Measurements from ENCODE around the gene NCOA5.

The NCOA5 gene

DNA sequence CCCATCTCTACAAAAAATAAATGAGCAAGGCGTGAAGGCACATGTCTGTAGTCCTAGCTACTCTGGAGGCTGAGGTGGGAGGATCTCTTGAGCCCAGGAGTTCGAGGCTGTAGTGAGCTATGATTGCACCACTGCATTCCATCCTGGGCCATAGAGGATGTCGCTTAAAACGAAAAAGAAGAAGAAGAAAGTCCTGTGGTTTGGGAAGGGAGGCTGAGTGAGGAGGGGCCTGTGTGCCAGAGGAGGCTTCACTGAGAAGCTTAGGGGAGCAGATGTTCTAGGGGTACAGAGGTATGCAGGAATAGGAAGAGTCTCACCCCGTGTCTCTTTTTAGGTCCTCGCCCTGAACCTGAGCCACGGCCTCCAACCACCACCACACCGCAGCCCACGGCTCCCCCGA lies 76.8 kb downstream of the NCOA5 start:
- Histone ChIP-seq H3K27me3 (ENCODE audit: insufficient read depth, low read length) (peaks cover 19% of the 10 kb centered on the region; the same call in 1 of the 2 replicates), H3K4me3 (ENCODE audit: low read length) (no peak overlapping the region), H3K9me3 (ENCODE audit: insufficient read depth, low read depth, low read length) (0 out of 2 replicates have a peak, but pooled peaks cover 2% of the 10 kb centered on the region), H3K27ac (ENCODE audit: low read depth, low read length) (no peak overlapping the region), H3K36me3 (ENCODE audit: insufficient read depth, low read length) (no peaks in the 10 kb centered on the region), H3K9ac (ENCODE audit: low read depth, low read length) (no peak overlapping the region), H3K4me1 (ENCODE audit: insufficient read depth, low read length) (peaks cover 11% of the 10 kb centered on the region)
- WGBS: 87% methylated on average over 10 of the region's 10 CpGs

DNA sequence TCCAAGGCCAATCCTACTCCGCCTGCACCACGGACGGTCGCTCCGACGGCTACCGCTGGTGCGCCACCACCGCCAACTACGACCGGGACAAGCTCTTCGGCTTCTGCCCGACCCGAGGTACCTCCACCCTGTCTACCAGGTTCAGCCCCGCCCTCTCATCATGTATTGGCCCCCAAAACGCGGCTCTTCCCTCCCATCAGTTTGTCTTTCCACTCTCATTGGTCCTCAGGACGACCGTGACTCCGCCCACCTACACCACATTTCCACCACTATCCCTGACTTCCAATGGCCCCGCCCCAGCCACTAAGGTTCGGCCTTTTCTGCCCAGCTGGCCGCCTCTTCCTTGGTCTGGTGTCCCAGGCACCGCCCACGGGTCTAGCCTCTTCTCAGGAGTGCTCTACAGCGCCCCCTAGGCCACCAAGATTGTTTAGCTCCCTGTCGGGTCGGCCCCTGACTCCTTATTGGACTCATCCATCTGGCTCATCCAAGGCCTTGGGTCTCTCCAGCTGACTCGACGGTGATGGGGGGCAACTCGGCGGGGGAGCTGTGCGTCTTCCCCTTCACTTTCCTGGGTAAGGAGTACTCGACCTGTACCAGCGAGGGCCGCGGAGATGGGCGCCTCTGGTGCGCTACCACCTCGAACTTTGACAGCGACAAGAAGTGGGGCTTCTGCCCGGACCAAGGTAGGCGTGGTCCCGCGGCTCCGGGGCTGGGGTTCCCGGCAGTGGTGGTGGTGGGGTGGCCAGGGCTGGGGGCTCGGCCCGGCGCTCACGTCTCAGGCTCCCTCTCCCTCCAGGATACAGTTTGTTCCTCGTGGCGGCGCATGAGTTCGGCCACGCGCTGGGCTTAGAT lies 77.9 kb downstream of the NCOA5 start:
- H3K27me3 ChIP-seq (ENCODE audit: insufficient read depth, low read length): peaks cover 19% of the 10 kb centered on the region; the same call in 1 of the 2 replicates
- no peak overlapping the region for H3K9ac ChIP-seq (ENCODE audit: low read depth, low read length)
- 92% methylated on average over 57 of the region's 57 CpGs for WGBS
- H3K9me3 ChIP-seq (ENCODE audit: insufficient read depth, low read depth, low read length): 0 out of 2 replicates have a peak, but pooled peaks cover 2% of the 10 kb centered on the region
- H3K36me3 ChIP-seq (ENCODE audit: insufficient read depth, low read length): no peaks in the 10 kb centered on the region
- H3K4me1 ChIP-seq (ENCODE audit: insufficient read depth, low read length): peaks cover 14% of the 10 kb centered on the region
- no peak overlapping the region for H3K27ac ChIP-seq (ENCODE audit: low read depth, low read length)
- H3K4me3 ChIP-seq (ENCODE audit: low read length): no peak overlapping the region

All from HUES64 (cell line).